ENCODE measurements around the gene SH2D2A. TPM values are rescaled to one million over a fixed set of nuclear protein-coding genes. Genes with fewer than 3 reads are reported as not detected.

Gene SH2D2A
- total and polyA plus RNA-seq, 2 donors (not counting 1 experiment from before 2014, with no cell fraction given): 0.73 to 2.1 TPM

- no peak overlapping the region for H2AFZ ChIP-seq (ENCODE audit: insufficient read depth, low read depth, low read length, poor library complexity, severe bottlenecking)
- intact Hi-C loops (cut with micrococcal nuclease): loop anchor here (1.0 kb wide), 1 partner anchor 63 kb away; the partner anchor contains the start of gene NTRK1
- CTCF ChIA-PET: interaction anchor here (0.8 to 5.9 kb wide), 11 partner anchors 8 to 108 kb away, joined by 3 to 45 read pairs (median 4); partner anchors contain the start of gene NTRK1
- DNase-seq: peak; percentile 64
- no peak overlapping the region for H3K4me3 ChIP-seq (ENCODE audit: control extremely low read depth in 1 of 5, extremely low read depth in 1 of 5, insufficient read depth in 1 of 5, low read depth in 2 of 5, low read length in 4 of 5)
- no peak overlapping the region for H3K4me2 ChIP-seq (replicated peaks; ENCODE audit: low read depth, low read length, poor library complexity, severe bottlenecking)
- no peak overlapping the region for H3K4me3 Mint-ChIP-seq
- no peaks in the 10 kb centered on the region for H3K27me3 ChIP-seq (replicated peaks in 1 of 4; ENCODE audit: control extremely low read depth in 1 of 4, control insufficient read depth in 3 of 4, insufficient read depth in 4 of 4, low read length in 3 of 4)
- H3K4me1 Mint-ChIP-seq: peaks cover 5% of the 10 kb centered on the region
- peaks cover 16% of the 10 kb centered on the region for H4K20me1 ChIP-seq (ENCODE audit: control insufficient read depth, insufficient read depth, low read length, poor library complexity, severe bottlenecking)
- peak; percentile 45 for ATAC-seq (ENCODE audit: low read depth)
- TF ChIP-seq, protein P1, sequence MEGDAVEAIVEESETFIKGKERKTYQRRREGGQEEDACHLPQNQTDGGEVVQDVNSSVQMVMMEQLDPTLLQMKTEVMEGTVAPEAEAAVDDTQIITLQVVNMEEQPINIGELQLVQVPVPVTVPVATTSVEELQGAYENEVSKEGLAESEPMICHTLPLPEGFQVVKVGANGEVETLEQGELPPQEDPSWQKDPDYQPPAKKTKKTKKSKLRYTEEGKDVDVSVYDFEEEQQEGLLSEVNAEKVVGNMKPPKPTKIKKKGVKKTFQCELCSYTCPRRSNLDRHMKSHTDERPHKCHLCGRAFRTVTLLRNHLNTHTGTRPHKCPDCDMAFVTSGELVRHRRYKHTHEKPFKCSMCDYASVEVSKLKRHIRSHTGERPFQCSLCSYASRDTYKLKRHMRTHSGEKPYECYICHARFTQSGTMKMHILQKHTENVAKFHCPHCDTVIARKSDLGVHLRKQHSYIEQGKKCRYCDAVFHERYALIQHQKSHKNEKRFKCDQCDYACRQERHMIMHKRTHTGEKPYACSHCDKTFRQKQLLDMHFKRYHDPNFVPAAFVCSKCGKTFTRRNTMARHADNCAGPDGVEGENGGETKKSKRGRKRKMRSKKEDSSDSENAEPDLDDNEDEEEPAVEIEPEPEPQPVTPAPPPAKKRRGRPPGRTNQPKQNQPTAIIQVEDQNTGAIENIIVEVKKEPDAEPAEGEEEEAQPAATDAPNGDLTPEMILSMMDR (IDR thresholded peaks at IDR 0.05): peak; percentile 73
- no peak for TF ChIP-seq EZH2 (IDR thresholded peaks at IDR 0.05; ENCODE audit: borderline replicate concordance, insufficient read depth, low read depth, low read length, poor library complexity, severe bottlenecking)
- peaks cover 11 to 88% of the 10 kb centered on the region in 2 experiments for H3K36me3 ChIP-seq (replicated peaks in 1 of 2; ENCODE audit: control extremely low read depth in 1 of 2, control insufficient read depth in 1 of 2, extremely low read depth in 1 of 2, insufficient read depth in 2 of 2, low read length in 1 of 2)
- H3K27me3 Mint-ChIP-seq: no peaks in the 10 kb centered on the region
- no peak overlapping the region for H3K27ac ChIP-seq (ENCODE audit: low read length in 2 of 2)
- H3K9me3 ChIP-seq (ENCODE audit: control extremely low read depth in 1 of 3, control insufficient read depth in 2 of 3, insufficient read depth in 1 of 3, low read length in 2 of 3): no peaks in the 10 kb centered on the region
- H3K4me1 ChIP-seq (ENCODE audit: control insufficient read depth in 2 of 2, insufficient read depth in 2 of 2, low read length in 2 of 2): no peaks in the 10 kb centered on the region
- H3K27ac Mint-ChIP-seq: no peak overlapping the region
- POLR2A ChIA-PET: no interaction called here
- H3K9me3 Mint-ChIP-seq (ENCODE audit: insufficient read depth): no peaks in the 10 kb centered on the region
- H3K79me2 ChIP-seq (ENCODE audit: control insufficient read depth, insufficient read depth, low read length): no peaks in the 10 kb centered on the region
- H3K9ac ChIP-seq (ENCODE audit: low read length): no peak overlapping the region
- WGBS (ENCODE audit: insufficient coverage): 100% methylated on average over 1 of the region's 4 CpGs
Observed at GRCh38 chr1:156797212-156797871, 19.3 kb downstream of the SH2D2A start.

Data from B cell (primary cell).